ENCODE data around the gene YPEL3.

Gene YPEL3

GRCh38 chr16:30063893-30064728 is 31.9 kb downstream of the YPEL3 start (continued):
- TF ChIP-seq ZNF639 (tag by site-specific recombination; IDR thresholded peaks at IDR 0.05) (no peak), ZNF174 (tag by site-specific recombination; IDR thresholded peaks at IDR 0.05) (no peak), ZNF449 (tag by site-specific recombination; IDR thresholded peaks at IDR 0.05) (no peak), ZNF280D (tag by site-specific recombination; IDR thresholded peaks at IDR 0.05) (no peak), ZNF398 (tag by site-specific recombination; IDR thresholded peaks at IDR 0.05) (peak; percentile 81), ZNF248 (tag by site-specific recombination; IDR thresholded peaks at IDR 0.05) (no peak), ZNF175 (tag by site-specific recombination; IDR thresholded peaks at IDR 0.05) (no peak), ZNF311 (tag by site-specific recombination; IDR thresholded peaks at IDR 0.05; ENCODE audit: borderline replicate concordance) (no peak), ZNF23 (tag by site-specific recombination; IDR thresholded peaks at IDR 0.05; ENCODE audit: borderline replicate concordance) (no peak), BCL6B (tag by site-specific recombination; IDR thresholded peaks at IDR 0.05) (no peak), EGR2 (tag by site-specific recombination; IDR thresholded peaks at IDR 0.05; ENCODE audit: low read depth) (peak; percentile 65), ZNF768 (tag by site-specific recombination; IDR thresholded peaks at IDR 0.05) (no peak), ZNF558 (tag by site-specific recombination; IDR thresholded peaks at IDR 0.05) (no peak), ZNF555 (tag by site-specific recombination; conservative IDR thresholded peaks at IDR 0.05) (no peak), ZNF211 (tag by site-specific recombination; IDR thresholded peaks at IDR 0.05; ENCODE audit: low read depth) (no peak), ZFHX2 (tag by site-specific recombination; conservative IDR thresholded peaks at IDR 0.05) (peak; percentile 62; the same call in 1 of the 2 replicates), YY2 (tag by site-specific recombination; IDR thresholded peaks at IDR 0.05) (no peak; the same call in 1 of the 2 replicates), ZIC2 (tag by site-specific recombination; IDR thresholded peaks at IDR 0.05) (peak; percentile 86), PRDM1 (tag by site-specific recombination; IDR thresholded peaks at IDR 0.05) (no peak), ZNF19 (tag by site-specific recombination; IDR thresholded peaks at IDR 0.05; ENCODE audit: low read depth) (no peak), ZBTB7A (tag by site-specific recombination; IDR thresholded peaks at IDR 0.05; ENCODE audit: low read depth) (no peak), ZNF585B (tag by site-specific recombination; IDR thresholded peaks at IDR 0.05) (no peak), ZNF626 (tag by site-specific recombination; IDR thresholded peaks at IDR 0.05) (no peak), ZNF362 (tag by site-specific recombination; IDR thresholded peaks at IDR 0.05) (no peak), SALL2 (tag by site-specific recombination; IDR thresholded peaks at IDR 0.05; ENCODE audit: borderline replicate concordance) (no peak), ZNF843 (tag by site-specific recombination; IDR thresholded peaks at IDR 0.05) (no peak), OSR2 (tag by site-specific recombination; IDR thresholded peaks at IDR 0.05) (no peak), ZNF324 (tag by site-specific recombination; IDR thresholded peaks at IDR 0.05) (no peak), GLI4 (tag by site-specific recombination; IDR thresholded peaks at IDR 0.05) (no peak)

Measured in HEK293 (cell line).